Breast epithelium (tissue), 3 donors: ENCODE results near the gene TBX5.

ENCODE experiments used
- POLR2A ChIP-seq: fragments of 450-650 bp; IDR thresholded peaks from one replicate; pipeline ENCODE4 v1.6.1; 2016; ENCODE audit warnings: antibody characterized with exemption, mild to moderate bottlenecking, moderate library complexity
- POLR2AphosphoS5 ChIP-seq, 3 donors: sonication (generic); formaldehyde crosslinking; IDR thresholded peaks; one replicate each; pipeline ENCODE4 v1.6.1; 2017; ENCODE audit warnings: antibody characterized with exemption in 3 of 3

GRCh38 chr12:114434341-114434740 lies 28.4 kb upstream of the TBX5 start:
- TF ChIP-seq POLR2AphosphoS5 (IDR thresholded peaks at IDR 0.05) (no peak), POLR2A (no peak)
